Prostate gland (tissue), 2 donors: ENCODE measurements around the gene BPIFA2. TPM values are rescaled to one million over a fixed set of nuclear protein-coding genes. Genes with fewer than 3 reads are reported as not detected.

Experiments used
- DNase-seq: peaks from one replicate; pipeline ENCODE4 v3.0.0-alpha.2; 2019; ENCODE audit warnings: low spot score
- H3K27ac ChIP-seq, 2 donors: fragments of 200-600 bp; sonication (generic); 2 replicates each; pipeline ENCODE4 v1.5.1; 2017 to 2019
- H3K27me3 ChIP-seq: fragments of 200-600 bp; sonication (generic); replicated peaks from 2 replicates; pipeline ENCODE4 v1.5.1; 2019; ENCODE audit not compliant: insufficient read depth
- H3K36me3 ChIP-seq, 2 donors: fragments of 200-600 bp; sonication (generic); 1 replicate in 1 of 2; 2 replicates in 1 of 2; pipeline versions ENCODE4 v1.5.1 to v1.8.1; 2017 to 2019
- H3K4me1 ChIP-seq: fragments of 200-600 bp; sonication (generic); replicated peaks from 2 replicates; pipeline ENCODE4 v1.5.1; 2019
- H3K4me3 ChIP-seq, 2 donors: fragments of 200-600 bp; sonication (generic); 2 replicates each; pipeline ENCODE4 v1.5.1; 2017 to 2019
- H3K9me3 ChIP-seq: fragments of 200-600 bp; sonication (generic); 2 replicates; pipeline ENCODE4 v1.5.1; 2017
- CTCF ChIP-seq, 4 experiments: fragments of 200-600 bp in 2 of 4; fragments of 450-650 bp in 2 of 4; sonication (generic) in 2 of 4; IDR thresholded peaks; 1 replicate in 3 of 4; 2 replicates in 1 of 4; pipeline ENCODE4 v1.5.1; 2016 to 2019; ENCODE audit warnings: antibody characterized with exemption in 4 of 4, mild to moderate bottlenecking in 2 of 4, moderate library complexity in 2 of 4
- POLR2A ChIP-seq: fragments of 450-650 bp; IDR thresholded peaks from one replicate; pipeline ENCODE4 v1.6.1; 2016; ENCODE audit warnings: antibody characterized with exemption, mild to moderate bottlenecking
- POLR2AphosphoS5 ChIP-seq: sonication (generic); formaldehyde crosslinking; IDR thresholded peaks from one replicate; pipeline ENCODE4 v1.6.1; 2017; ENCODE audit warnings: antibody characterized with exemption
- WGBS: methylation state at CpG from one replicate; pipeline ENCODE4 v1.1.5; 2018; 5-methylcytosine and 5-hydroxymethylcytosine counted together
- intact Hi-C: fragments of 100-400 bp; cut with DNase I; formaldehyde crosslinking; loops from one replicate; pipeline ENCODE4 v1.14.2; 2022
- total RNA-seq, 2 donors: library from RNA; depleted of rRNA; stranded (reverse); fragments of >200 nt; gene quantifications; one replicate each; pipeline ENCODE4 v1.1.0, GENCODE V29; 2016

Gene BPIFA2
- total RNA-seq, 2 donors from 2014 or later, result not detected

DNA sequence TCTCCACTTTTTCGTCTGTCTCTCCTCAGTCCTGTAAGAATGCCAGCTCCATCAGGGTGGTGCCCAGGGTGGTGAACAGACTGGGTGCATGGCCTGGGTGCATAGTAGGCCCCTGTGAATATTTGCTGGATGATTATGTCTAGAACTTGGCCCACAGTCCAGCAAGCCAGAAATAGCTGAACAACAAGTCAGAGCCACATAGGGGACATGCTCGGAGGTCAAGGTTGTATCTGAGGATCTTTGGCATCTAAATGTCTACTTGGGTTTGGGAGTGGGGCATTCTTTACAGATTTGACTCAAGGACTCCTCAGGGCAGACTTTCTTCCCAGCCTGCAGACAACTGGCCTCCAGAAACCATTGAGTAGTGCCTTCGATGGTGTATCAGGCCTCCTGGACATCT, 31.1 kb downstream of the BPIFA2 start:
- DNase-seq, result no peak
- no peak overlapping the region for H3K4me3 ChIP-seq
- H3K36me3 ChIP-seq, result no peaks in the 10 kb centered on the region
- intact Hi-C loops, result no loop called here
- TF ChIP-seq POLR2AphosphoS5 (no peak), CTCF (IDR thresholded peaks at IDR 0.05) (no peak), POLR2A (no peak)
- H3K9me3 ChIP-seq, result no peaks in the 10 kb centered on the region
- WGBS, result 88% methylated on average over 3 of the region's 3 CpGs
- no peak overlapping the region for H3K27ac ChIP-seq
- no peaks in the 10 kb centered on the region for H3K4me1 ChIP-seq
- H3K27me3 ChIP-seq, result no peaks in the 10 kb centered on the region

DNA sequence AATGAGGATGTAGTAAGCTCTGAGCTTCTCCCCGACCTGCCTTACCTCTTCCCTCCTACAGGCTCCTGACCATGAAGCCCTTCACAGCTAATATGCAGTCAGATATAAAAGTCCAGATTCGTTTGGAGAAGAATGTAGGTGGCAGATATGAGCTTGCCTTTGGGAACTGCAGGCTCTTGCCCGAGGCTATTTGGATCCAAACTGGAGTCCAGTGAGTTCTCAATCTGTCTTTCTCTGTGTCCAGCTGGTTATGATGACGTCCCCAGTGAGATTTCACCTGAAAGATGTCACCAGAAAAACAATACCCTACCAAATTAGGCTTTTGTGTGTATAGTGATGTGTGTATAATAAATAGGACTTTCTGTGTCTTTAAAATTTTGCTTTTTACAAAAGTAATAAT, 34.5 kb downstream of the BPIFA2 start:
- H3K36me3 ChIP-seq, result no peaks in the 10 kb centered on the region
- H3K9me3 ChIP-seq, result no peaks in the 10 kb centered on the region
- no peaks in the 10 kb centered on the region for H3K27me3 ChIP-seq
- intact Hi-C loops, result no loop called here
- no peak for DNase-seq
- no peak overlapping the region for H3K27ac ChIP-seq
- 51% methylated on average over 4 of the region's 4 CpGs for WGBS
- no peaks in the 10 kb centered on the region for H3K4me1 ChIP-seq
- TF ChIP-seq CTCF (IDR thresholded peaks at IDR 0.05) (no peak), POLR2AphosphoS5 (no peak), POLR2A (no peak)
- H3K4me3 ChIP-seq, result no peak overlapping the region

DNA sequence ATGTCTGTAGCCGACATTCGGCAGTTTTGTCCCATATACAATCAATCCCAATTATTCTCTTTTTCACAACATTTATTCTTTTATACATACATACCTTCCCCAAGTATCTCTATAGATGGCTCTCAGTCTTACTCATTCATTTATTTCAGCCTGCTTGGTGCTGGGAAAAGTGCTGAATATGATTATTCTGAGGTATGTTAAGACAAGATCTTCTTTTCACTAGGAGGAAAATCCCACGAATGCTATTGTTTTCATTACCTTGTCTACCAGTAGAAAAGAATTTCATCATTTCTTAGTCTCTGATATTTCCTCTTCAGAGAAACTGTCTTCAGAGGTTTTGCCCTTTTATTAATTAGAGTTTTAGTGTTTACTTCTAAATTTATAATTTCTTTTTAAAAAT, 35.5 kb downstream of the BPIFA2 start:
- 91% methylated on average over 3 of the region's 3 CpGs for WGBS
- DNase-seq, result no peak
- H3K27me3 ChIP-seq, result no peaks in the 10 kb centered on the region

GRCh38 chr20:33209789-33210188, 41.8 kb downstream of the BPIFA2 start:
- intact Hi-C loops, result no loop called here
- no peaks in the 10 kb centered on the region for H3K4me1 ChIP-seq
- H3K27ac ChIP-seq, result no peak overlapping the region
- DNase-seq, result peak; percentile 43
- H3K36me3 ChIP-seq, result no peaks in the 10 kb centered on the region
- H3K9me3 ChIP-seq, result no peaks in the 10 kb centered on the region
- WGBS, result 4% methylated on average over 13 of the region's 13 CpGs
- no peak overlapping the region for H3K4me3 ChIP-seq
- H3K27me3 ChIP-seq, result no peaks in the 10 kb centered on the region
- TF ChIP-seq POLR2AphosphoS5 (peak; percentile 35), CTCF (IDR thresholded peaks at IDR 0.05) (no peak), POLR2A (no peak)

More for the DNA sequence above, 35.5 kb downstream of the BPIFA2 start:
- TF ChIP-seq POLR2AphosphoS5 (no peak), CTCF (IDR thresholded peaks at IDR 0.05) (no peak), POLR2A (no peak)
- intact Hi-C loops, result no loop called here
- Histone ChIP-seq H3K4me3 (no peak overlapping the region), H3K4me1 (no peaks in the 10 kb centered on the region), H3K27ac (no peak overlapping the region), H3K36me3 (no peaks in the 10 kb centered on the region), H3K9me3 (no peaks in the 10 kb centered on the region)

GRCh38 chr20:33210371-33210770, 42.4 kb downstream of the BPIFA2 start:
- H3K9me3 ChIP-seq, result no peaks in the 10 kb centered on the region
- H3K4me1 ChIP-seq, result no peaks in the 10 kb centered on the region
- no peaks in the 10 kb centered on the region for H3K27me3 ChIP-seq
- DNase-seq, result no peak
- no peak for TF ChIP-seq CTCF (IDR thresholded peaks at IDR 0.05)
- no peak for TF ChIP-seq POLR2A
- TF ChIP-seq POLR2AphosphoS5, result no peak
- H3K27ac ChIP-seq, result no peak overlapping the region
- WGBS, result 62% methylated on average over 1 of the region's 1 CpG
- intact Hi-C loops, result no loop called here
- no peaks in the 10 kb centered on the region for H3K36me3 ChIP-seq
- H3K4me3 ChIP-seq, result no peak overlapping the region
